ENCODE measurements around the gene VPS18.

Gene VPS18

DNA sequence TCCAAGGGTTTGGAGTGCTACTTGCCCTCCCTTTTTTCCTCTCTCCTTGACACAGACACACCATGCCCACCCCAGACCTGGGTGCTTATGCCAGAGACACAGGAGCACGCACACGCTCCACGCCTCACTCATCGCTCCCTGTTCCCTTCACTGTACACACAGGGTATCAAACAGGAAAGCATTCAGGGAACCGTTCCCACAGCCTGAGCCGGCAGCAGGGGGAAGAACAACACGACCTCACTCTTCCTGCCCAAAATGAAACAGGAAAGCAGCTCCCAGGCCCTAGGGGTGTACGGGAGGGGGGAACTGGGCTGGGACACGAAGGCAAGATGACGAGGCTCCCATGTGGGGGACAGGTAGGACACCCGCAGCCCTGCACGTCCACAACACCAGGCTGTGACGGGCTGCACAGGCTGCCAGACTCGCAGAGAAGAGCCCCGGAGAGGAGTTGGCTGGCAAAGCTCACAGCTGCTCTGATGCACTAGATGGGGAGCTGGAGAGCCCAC is 46.1 kb downstream of the VPS18 start:
- no peak for DNase-seq

DNA sequence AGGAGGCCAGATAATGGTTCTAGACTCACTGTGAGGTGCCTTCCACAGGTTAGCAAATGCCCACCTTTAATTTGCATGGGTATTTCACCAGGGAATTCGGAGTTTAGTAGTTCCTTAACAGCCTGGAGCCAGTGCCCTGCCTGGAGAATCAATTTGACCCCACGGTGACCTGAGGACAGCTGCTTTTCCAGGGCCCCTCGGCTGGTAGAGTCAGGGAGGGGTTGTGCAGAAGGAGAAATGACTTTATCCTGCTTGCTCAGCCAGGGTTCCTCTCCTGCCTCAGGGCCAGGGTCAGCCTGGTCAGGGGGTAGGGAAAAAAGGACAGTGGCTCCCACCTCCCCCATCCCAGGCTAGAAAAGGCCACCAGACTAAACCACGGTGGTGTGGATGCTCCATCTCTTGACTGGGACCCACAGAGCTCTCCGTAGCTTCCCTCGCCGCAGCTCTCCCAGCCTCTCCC is 46.8 kb downstream of the VPS18 start:
- DNase-seq: no peak

DNA sequence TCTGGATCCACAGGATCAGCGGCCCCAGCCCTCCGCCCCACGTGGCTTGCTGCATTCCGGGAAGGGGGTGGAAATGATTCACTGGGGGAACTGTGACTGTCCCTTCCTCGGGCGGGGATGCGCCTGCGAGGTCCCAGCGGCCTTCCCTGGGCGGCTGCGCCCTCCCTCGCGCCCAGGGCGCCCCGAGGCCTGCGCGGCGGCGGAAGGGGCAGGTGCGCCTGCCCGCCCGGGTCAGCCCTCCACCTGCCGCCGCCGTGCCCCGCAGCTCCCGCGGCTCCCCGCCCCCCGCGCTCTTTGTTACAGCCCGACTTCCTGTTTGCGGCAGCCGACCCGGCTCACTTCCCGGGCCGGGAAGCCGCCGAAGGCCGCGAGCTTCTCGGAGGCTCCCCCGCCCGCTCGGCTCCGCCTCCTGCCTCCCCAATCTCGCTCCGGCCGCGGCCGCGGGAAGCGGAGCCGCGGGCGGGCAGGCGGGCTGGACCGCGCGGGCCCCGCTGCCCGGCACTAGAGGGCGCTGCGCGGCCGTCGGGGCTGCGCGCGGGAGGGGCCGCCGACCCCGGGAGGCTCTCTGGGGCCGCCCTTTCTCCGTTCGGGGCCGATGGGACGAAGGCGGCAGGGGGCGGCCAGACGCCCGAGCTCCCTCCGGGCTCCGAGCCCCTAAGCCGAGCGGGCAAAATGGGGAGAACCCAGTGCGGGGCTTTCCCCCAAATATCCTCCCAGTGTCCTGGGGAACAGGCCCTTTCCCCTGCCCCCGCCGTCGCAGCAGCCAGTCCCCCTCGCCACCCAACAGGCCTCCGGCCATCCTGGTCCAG is 47.5 kb downstream of the VPS18 start:
- peak; percentile 59 for DNase-seq

DNA sequence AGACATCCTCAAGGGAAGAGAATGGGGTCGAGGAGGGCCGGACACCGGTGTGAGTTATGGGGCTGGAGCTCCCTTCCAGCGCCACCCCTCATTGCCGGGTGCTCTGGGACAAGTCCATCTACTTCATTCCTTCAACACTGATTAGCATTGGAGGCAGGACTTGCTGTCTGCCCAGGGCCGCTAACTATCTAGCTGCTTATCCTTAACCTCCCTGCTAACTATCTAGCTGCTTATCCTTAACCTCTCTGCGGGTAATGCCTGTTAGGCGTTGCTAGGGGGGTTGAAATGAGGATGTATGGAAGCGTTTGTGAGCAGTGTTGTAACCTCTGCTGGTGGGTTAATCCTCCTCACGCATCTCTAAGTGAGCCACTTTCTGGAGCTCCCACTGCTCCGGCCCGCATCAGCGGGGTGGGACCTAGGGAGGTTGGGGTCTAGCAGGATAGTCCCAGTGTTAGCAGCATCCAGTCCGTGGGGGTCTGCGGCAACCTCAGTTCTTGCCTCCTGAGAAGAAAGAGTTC is 48.1 kb downstream of the VPS18 start:
- DNase-seq: no peak

DNA sequence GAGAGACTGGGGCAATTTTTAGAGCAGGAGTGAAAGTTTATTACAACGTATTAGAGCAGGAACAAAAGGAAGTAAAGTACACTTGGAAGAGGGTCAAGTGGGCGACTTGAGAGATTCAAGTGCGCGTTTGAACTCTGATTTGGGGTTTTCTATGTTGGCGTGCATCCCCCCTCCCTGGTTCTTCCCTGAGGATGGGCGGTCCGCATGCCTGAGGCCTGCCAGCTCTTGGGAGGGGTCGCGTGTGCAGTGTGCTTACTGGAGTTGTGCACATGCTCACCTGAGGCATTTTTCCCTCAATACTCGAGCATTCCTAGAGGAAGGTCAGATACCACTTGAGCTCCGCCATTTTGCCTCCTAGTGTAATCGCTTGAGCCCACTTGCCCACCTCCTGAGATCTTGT is 48.6 kb downstream of the VPS18 start:
- DNase-seq: no peak

DNA sequence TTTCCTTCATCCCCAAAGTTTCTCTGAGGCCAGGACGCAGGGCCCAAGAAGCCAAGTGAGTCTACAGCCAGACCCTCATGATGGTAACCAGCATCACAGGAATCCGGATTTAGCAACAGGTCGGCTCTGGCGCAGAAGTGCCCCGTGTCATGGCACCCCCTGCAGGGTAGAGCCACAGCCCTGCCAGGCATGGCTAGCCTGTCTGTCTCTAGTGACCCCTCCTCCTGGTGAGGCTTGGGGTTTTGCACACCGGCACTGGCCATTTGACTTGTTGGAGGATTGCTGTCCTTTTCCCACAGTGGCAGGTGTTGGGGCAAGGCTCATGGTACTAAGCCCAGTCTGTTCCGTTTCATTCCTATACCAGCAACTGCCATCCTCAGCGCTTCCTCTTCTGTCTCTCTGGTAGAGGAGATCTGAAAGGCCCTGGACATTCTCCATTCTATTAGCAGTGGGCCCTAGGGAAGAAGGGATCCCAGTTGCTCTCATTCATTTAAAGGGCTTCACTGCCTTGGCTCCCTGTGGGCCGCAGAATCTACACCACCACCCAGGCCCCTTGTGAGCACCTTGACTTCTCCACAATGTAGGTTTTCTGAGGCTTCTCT is 49.6 kb downstream of the VPS18 start:
- no peak for DNase-seq

DNA sequence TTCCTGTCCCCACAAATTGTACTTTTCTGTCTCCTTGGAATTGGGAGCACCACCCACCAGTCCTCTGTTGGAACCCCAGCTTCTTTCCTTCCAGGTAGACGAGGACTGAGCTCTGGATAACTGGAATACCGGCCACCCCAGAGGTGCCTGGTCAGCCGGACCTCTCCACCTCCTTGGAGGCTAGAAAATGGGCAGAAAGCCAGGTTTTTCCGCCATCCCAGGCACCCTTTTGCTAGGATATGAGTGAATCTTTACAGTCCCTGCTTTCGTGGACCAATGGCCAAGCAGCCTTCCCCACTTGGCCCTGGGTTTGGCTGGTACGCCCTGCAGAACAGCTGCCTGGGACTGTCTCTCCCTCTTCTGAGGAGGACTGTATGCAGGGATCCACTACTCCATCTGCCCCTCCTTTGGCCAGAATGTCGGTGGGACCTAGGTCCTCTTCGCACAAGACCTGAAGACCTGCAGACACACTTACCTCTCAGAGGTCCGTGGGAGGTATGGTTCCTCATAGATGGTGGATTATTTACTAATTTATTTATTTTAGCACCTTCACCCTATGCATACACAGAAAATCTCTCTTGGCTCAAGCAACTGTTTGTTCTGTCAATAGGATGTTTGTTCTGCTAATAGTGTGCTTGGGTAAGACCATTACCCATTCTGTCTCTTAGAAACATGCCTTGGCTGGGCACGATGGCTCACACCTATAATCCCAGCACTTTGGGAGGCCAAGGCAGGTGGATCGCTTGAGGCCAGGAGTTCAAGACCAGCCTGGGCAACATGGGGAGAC is 50.5 kb downstream of the VPS18 start:
- DNase-seq: no peak

DNA sequence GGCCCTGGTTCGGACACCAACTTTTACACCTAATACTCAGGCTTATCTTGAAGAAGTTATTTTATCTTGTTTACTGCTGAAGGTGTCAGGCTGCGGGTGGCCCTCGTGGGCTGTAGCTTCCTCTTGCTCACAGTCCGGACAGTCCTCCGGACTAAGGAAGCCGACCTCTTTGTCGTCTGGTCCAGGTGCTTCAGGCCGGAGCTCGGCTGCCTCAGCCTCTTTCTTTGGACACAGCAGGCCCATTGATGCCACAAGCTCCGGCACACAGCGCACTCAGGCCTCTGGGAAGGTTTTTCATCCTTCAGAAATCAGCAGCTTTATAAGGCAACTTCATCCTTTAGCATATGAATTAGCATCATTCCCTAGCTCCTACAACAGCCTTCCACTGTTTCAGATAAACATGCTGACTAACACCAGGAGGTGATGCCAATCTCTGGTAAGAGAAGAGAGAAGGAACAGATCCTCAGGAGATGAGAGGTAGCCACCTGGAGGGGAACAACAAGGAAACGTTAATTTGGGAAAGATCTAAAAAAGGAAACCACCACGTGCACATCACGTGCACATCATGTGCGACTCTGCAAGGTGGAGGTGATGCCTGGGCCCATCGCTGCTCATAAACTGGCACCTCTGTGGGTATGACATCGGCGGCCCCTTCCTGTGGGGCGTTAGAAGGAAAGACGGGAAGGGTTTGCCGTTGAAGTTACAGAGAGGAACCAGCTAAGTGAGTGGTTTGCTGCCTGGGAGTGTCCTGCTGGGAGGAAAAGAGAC is 54.6 kb downstream of the VPS18 start:
- no peak for DNase-seq

DNA sequence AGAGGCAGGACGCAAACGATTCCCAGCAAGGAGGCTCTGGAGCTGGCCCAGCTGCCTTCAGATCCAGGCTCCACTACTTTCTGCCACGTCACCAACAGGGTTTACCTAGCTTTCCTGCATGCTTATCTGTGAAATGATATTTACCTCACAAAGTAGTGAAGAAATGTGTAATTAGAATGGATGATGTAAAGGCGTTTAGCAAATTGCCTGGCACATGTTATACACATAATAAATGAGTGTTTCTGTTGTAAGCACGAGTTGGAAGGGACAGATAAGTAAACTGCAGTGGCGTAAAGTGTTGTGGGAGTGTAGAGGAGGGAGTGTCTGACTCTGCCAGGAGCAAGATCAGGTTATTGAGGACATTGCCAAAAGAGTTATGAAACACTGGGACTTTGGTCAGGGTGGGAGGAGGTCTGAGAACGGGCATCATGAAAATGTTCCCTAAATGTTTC is 55.5 kb downstream of the VPS18 start:
- no peak for DNase-seq

DNA sequence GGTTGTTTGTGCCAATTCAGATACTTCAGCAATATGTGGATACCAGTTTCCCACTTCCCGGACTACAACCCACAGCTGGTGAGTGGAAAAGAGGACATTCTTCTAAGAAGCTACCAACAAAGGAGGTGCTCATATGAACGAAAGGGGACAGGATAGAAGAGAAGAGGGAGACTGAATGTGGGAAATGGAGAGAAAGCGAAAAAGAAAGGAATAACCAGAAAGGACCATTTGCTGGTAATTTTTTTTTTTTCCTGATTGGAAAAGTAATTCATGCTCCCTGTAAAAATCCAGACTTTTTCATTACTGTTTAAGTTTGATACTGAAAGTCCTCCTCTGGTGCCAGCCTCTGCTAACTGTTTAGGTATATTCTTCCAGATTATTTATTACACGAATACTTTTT is 57.5 kb downstream of the VPS18 start:
- DNase-seq: no peak

DNA sequence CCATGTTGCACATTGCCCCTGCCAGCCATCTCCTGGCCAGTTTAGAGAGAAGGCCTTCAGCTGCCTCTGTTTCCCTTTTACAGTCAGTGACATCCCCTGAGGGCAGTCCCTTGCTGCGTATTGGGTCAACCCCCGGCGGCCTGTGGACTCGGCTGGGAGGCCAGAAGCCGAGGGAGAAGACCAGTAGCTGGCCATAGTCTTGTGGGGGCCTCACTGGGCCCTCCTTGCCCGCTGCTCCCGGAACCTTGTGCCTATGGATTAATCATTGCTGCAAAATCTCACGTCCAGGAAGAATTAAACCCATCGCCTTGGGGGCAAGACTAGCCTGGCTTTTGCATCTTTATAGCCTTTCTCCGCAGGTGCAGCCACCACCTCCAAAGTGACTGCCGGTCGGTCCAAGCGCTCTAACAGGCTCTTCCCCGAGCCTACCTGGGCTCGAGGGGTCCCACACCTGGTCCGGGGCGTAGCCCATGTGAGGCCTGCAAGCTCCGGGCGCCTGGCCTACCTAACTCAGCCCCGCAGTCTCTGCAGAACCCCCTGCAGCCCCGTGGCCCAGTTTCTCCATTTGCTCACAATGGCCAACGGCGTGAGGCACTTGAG is 58.2 kb downstream of the VPS18 start:
- no peak for DNase-seq

DNA sequence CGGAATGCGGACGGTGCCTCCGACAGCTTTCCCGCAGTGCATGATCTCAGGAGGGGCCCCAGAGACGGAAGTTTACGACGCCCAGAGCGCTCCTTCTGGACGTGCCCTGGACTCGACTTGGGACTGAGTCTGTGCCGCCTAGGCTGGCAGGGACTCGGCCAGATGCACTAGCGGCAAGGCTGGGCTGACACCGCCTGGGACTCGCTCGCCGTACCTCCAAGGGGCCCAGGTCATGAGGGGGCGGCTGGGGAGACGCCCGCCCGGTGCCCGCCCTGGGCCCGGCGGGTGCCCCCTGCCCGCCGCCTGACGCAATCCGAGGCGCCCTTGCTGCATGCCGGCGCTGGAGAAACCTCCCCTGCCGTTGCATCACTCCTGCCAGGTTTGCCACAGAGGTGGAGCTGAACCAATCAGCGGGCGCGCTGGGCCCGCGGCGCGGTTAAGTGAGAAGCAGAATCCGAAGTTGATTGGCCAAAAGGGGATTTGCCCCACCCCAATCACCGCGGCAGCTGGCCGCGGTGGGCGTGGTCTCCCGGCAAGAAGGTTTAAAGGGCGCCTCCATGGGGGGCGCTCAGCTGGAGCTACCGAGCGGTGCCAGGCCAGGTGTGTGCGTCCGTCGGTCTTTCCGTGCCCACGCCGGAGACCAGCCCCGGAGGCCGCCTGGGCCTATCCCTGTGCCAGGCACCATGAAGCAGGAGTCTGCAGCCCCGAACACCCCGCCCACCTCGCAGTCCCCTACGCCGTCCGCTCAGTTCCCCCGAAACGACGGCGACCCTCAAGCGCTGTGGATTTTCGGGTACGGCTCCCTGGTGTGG is 58.9 kb downstream of the VPS18 start, which contains the start of gene CHAC1:
TSS of gene CHAC1 (plus strand) at position 571 of the 812 bp plus-strand sequence. CDS start at position 684, 113 bp downstream.
- peak; percentile 96 for DNase-seq
